K562 (cell line): ENCODE data around the gene PIGL. TPM values are rescaled to one million over a fixed set of nuclear protein-coding genes. Genes with fewer than 3 reads are reported as not detected.

Experiments
- ARID1B ChIP-seq: fragments of 450-650 bp; IDR thresholded peaks from 2 replicates; pipeline ENCODE4 v1.6.1; 2016; ENCODE audit warnings: antibody characterized with exemption, mild to moderate bottlenecking, inconsistent platforms
- BACH1 ChIP-seq: fragments of 200-800 bp; sonication (Bioruptor generic); IDR thresholded peaks from 2 replicates; pipeline ENCODE4 v1.6.1; 2016; ENCODE audit warnings: missing genetic modification characterization, missing compliant biosample characterization
- DMBX1 ChIP-seq: fragments of 250-450 bp; sonication (Bioruptor Pico); IDR thresholded peaks from 2 replicates; pipeline ENCODE4 v1.8.0; 2022; ENCODE audit warnings: inconsistent platforms, mild to moderate bottlenecking, moderate library complexity, borderline replicate concordance
- DPF2 ChIP-seq: fragments of 450-650 bp; IDR thresholded peaks from 2 replicates; pipeline ENCODE4 v1.6.1; 2016
- JUND ChIP-seq, 2 experiments: IDR thresholded peaks; 2 replicates in 1 of 2; 3 replicates in 1 of 2; pipeline ENCODE4 v1.6.1; 2011; ENCODE audit warnings: borderline replicate concordance in 2 of 2, low read depth in 2 of 2, low read length in 2 of 2, improper control_type of control experiment in 1 of 2, missing biosample characterization in 1 of 2, missing genetic modification characterization in 1 of 2, missing genetic modification reagents in 1 of 2
- MECOM ChIP-seq: fragments of 250-450 bp; sonication (Bioruptor Pico); IDR thresholded peaks from 2 replicates; pipeline ENCODE4 v1.8.0; 2022; ENCODE audit warnings: inconsistent platforms
- NRF1 ChIP-seq, 2 experiments: fragments of 450-650 bp; IDR thresholded peaks in 1 of 2; conservative IDR thresholded peaks in 1 of 2; 2 replicates each; pipeline ENCODE4 v1.6.1; 2014; ENCODE audit warnings: mild to moderate bottlenecking in 2 of 2
- PTBP1 ChIP-seq: fragments of 200-400 bp; formaldehyde crosslinking; IDR thresholded peaks from 2 replicates; pipeline ENCODE4 v1.6.1; 2017; ENCODE audit warnings: low read depth, low read length
- SMARCA4 ChIP-seq: fragments of 450-650 bp; IDR thresholded peaks from 2 replicates; pipeline ENCODE4 v1.6.1; 2016
- SNRNP70 ChIP-seq: fragments of 200-400 bp; formaldehyde crosslinking; optimal IDR thresholded peaks from 2 replicates; pipeline ENCODE3; 2017; ENCODE audit warnings: low read depth, low read length
- SUPT5H ChIP-seq: fragments of 450-650 bp; IDR thresholded peaks from 2 replicates; pipeline ENCODE4 v1.6.1; 2016
- ZBTB17 ChIP-seq: fragments of 450-650 bp; formaldehyde crosslinking; IDR thresholded peaks from 2 replicates; pipeline ENCODE4 v1.4.0; 2020; ENCODE audit warnings: mild to moderate bottlenecking
- ZNF197 ChIP-seq: fragments of 200-800 bp; sonication (Bioruptor generic); IDR thresholded peaks from 2 replicates; pipeline ENCODE4 v1.6.1; 2016; ENCODE audit warnings: low read depth, missing genetic modification characterization, missing compliant biosample characterization
- ZNF311 ChIP-seq: fragments of 250-450 bp; sonication (Bioruptor Pico); IDR thresholded peaks from 2 replicates; pipeline ENCODE4 v1.4.0; 2020; ENCODE audit warnings: mild to moderate bottlenecking, moderate library complexity
- ZNF318 ChIP-seq, 2 experiments: fragments of 450-650 bp; IDR thresholded peaks; 2 replicates each; pipeline ENCODE4 v1.6.1; 2016; ENCODE audit warnings: mild to moderate bottlenecking in 2 of 2, borderline replicate concordance in 1 of 2, low read depth in 1 of 2, moderate library complexity in 1 of 2
- ZNF584 ChIP-seq: fragments of 200-800 bp; sonication (Bioruptor generic); IDR thresholded peaks from 2 replicates; pipeline ENCODE4 v1.6.1; 2016; ENCODE audit warnings: low read depth, mild to moderate bottlenecking, missing genetic modification characterization, missing compliant biosample characterization
- ZNF740 ChIP-seq, 3 experiments: fragments of 200-800 bp in 1 of 3; sonication (Bioruptor generic) in 1 of 3; sonication (generic) in 1 of 3; formaldehyde crosslinking in 1 of 3; IDR thresholded peaks; 2 replicates each; pipeline versions ENCODE4 v1.6.1 to v1.8.0; 2016 to 2022; ENCODE audit warnings: mild to moderate bottlenecking in 2 of 3, missing compliant biosample characterization in 2 of 3, missing genetic modification characterization in 2 of 3, missing genetic modification reagents in 1 of 3
- polyA plus RNA-seq, 8 experiments: library from polyadenylated mRNA; depleted of rRNA in 4 of 8; stranded (reverse) in 5 of 8; unstranded in 3 of 8; fragments of >200 nt; fragmentation: Nextera tagmentation in 2 of 8; fragmentation: Illumina TruSeq in 1 of 8; extraction: Ambion mirVana in 2 of 8; extraction: Trizol in 1 of 8; gene quantifications; 2 replicates each; pipeline versions ENCODE4 v1.2.1 to v1.2.3, GENCODE V29; 2011 to 2014; ENCODE audit warnings: inconsistent platforms in 1 of 8, missing spikeins in 1 of 8
- total RNA-seq, 7 experiments: library from RNA; depleted of rRNA in 6 of 7; stranded (reverse); fragments of >200 nt in 6 of 7; fragmentation: Illumina TruSeq in 2 of 7; extraction: Trizol in 2 of 7; gene quantifications; 2 replicates each; pipeline versions ENCODE4 v1.2.1 to v1.2.3, GENCODE V29; 2011 to 2021; ENCODE audit warnings: low replicate concordance in 1 of 7

The PIGL gene
- total and polyA plus RNA-seq, 9 of the 15 experiments (the other 6 are each of a cell fraction or from before 2014, with no cell fraction given): 19.9 to 55.3 (median 29.6) TPM

GRCh38 chr17:16243801-16244567, 27.0 kb downstream of the PIGL start (continued):
- TF ChIP-seq ZNF318 (IDR thresholded peaks at IDR 0.05; ENCODE audit: borderline replicate concordance in 1 of 2, low read depth in 1 of 2) (no peak), ARID1B (peak; percentile 35; the same call in 1 of the 2 replicates), ZNF311 (peak; percentile 83; the same call in 1 of the 2 replicates), NRF1 (conservative IDR thresholded peaks at IDR 0.05 in 1 of 2, IDR thresholded peaks at IDR 0.05 in 1 of 2) (peak in 1 of 2 experiments; percentile 40; a peak in 2 of 4 replicates), BACH1 (tag) (0 out of 2 replicates have a peak, but pooled peaks have one; percentile 44), SNRNP70 (no peak), SMARCA4 (0 out of 2 replicates have a peak, but pooled peaks have one; percentile 13), SUPT5H (no peak), DPF2 (peak; percentile 58), ZNF197 (peak; percentile 51; the same call in 1 of the 2 replicates), ZBTB17 (CRISPR knock-in tag) (0 out of 2 replicates have a peak, but pooled peaks have one; percentile 29), DMBX1 (CRISPR knock-in tag) (peak; percentile 56; the same call in 1 of the 2 replicates), ZNF740 (CRISPR knock-in tag; IDR thresholded peaks at IDR 0.05) (no peak), ZNF740 (tag; IDR thresholded peaks at IDR 0.05) (peak in 1 of 2 experiments; percentile 78; a peak in 1 of 4 replicates), ZNF584 (CRISPR knock-in tag) (0 out of 2 replicates have a peak, but pooled peaks have one; percentile 60), PTBP1 (no peak), JUND (IDR thresholded peaks at IDR 0.05; ENCODE audit: borderline replicate concordance, low read depth, low read length) (peak; percentile 9; the same call in 1 of the 2 replicates), JUND (tag; IDR thresholded peaks at IDR 0.05; ENCODE audit: borderline replicate concordance, low read depth, low read length) (no peak), MECOM (CRISPR knock-in tag) (no peak)
